HepG2 (cell line): ENCODE data around the gene MYLK. TPM values are rescaled to one million over a fixed set of nuclear protein-coding genes. Genes with fewer than 3 reads are reported as not detected.

Source experiments
- ATAC-seq: fragments of 200-7000 bp; cut with Tn5 transposase; 3 replicates; pipeline ENCODE4 v1.9.1; 2020; ENCODE audit warnings: mild to moderate bottlenecking, moderate library complexity
- BruUV-seq: library from RNA; stranded (reverse); fragments of 400-500 nt; replicated peaks from 2 replicates; lab custom pipeline; 2021; lab: Mats Ljungman, UMichigan
- CTCF ChIA-PET: fragments of 300-600 bp; formaldehyde crosslinking; extraction: SDS; loops from one replicate; lab custom pipeline; 2021; ENCODE audit warnings: low total read pairs, inconsistent platforms, low intra/inter-chr PET ratio; lab: Yijun Ruan, JAX
- POLR2A ChIA-PET: fragments of 350-600 bp; sonication (Branson Sonifier 250); formaldehyde crosslinking; loops from one replicate; lab custom pipeline; 2020; ENCODE audit warnings: antibody characterized with exemption, inconsistent platforms; lab: Yijun Ruan, JAX
- DNase-seq: peaks from one replicate; pipeline ENCODE4 v3.0.0-alpha.2; 2015; ENCODE audit warnings: low spot score
- FAIRE-seq: peaks from 3 replicates; lab custom pipeline; 2011; peaks lifted over from hg19 to GRCh38; lab: Jason Lieb, UNC
- H2AFZ ChIP-seq: one replicate; pipeline ENCODE4 v1.6.1; 2011; ENCODE audit warnings: low read length, inconsistent platforms
- H3K27ac ChIP-seq: fragments of 300-600 bp; 3 replicates; pipeline ENCODE4 v1.8.0; 2011; ENCODE audit warnings: mixed run types, mild to moderate bottlenecking, mixed read lengths, low read length, inconsistent platforms; ENCODE audit not compliant: insufficient read depth; ENCODE audit errors: extremely low read length
- H3K27me3 ChIP-seq, 2 experiments: fragments of 200-600 bp in 1 of 2; 2 replicates in 1 of 2; 3 replicates in 1 of 2; pipeline versions ENCODE4 v1.6.0 to v1.8.0; 2011; ENCODE audit warnings: low read length in 2 of 2, mild to moderate bottlenecking in 2 of 2, moderate library complexity in 2 of 2, inconsistent platforms in 1 of 2; ENCODE audit not compliant: insufficient read depth in 2 of 2, control insufficient read depth in 1 of 2
- H3K36me3 ChIP-seq, 2 experiments: fragments of 200-600 bp in 1 of 2; replicated peaks in 1 of 2; 2 replicates in 1 of 2; 3 replicates in 1 of 2; pipeline versions ENCODE4 v1.5.1 to v1.8.0; 2011; ENCODE audit warnings: low read length in 2 of 2, inconsistent platforms in 1 of 2; ENCODE audit not compliant: insufficient read depth in 2 of 2, control insufficient read depth in 1 of 2
- H3K4me1 ChIP-seq: 2 replicates; pipeline ENCODE4 v1.5.1; 2012; ENCODE audit warnings: low read length, inconsistent platforms; ENCODE audit not compliant: insufficient read depth
- H3K4me2 ChIP-seq: 2 replicates; pipeline ENCODE4 v1.6.0; 2011; ENCODE audit warnings: low read depth, low read length, inconsistent platforms
- H3K4me3 ChIP-seq, 3 experiments: fragments of 200-600 bp in 1 of 3; sonication (generic), shearing (Covaris generic) in 1 of 3; replicated peaks in 1 of 3; 2 replicates each; pipeline ENCODE4 v1.5.1; 2011 to 2016; ENCODE audit warnings: low read length in 3 of 3, inconsistent platforms in 2 of 3, low read depth in 2 of 3, mild to moderate bottlenecking in 2 of 3, control low read depth in 1 of 3, mixed read lengths in 1 of 3; ENCODE audit not compliant: insufficient read depth in 1 of 3
- H3K79me2 ChIP-seq: one replicate; pipeline ENCODE4 v1.6.1; 2011; ENCODE audit warnings: low read length, inconsistent platforms; ENCODE audit not compliant: insufficient read depth
- H3K9ac ChIP-seq: 2 replicates; pipeline ENCODE4 v1.6.0; 2011; ENCODE audit warnings: mild to moderate bottlenecking, low read depth, low read length, inconsistent platforms; ENCODE audit not compliant: insufficient read depth
- H3K9me3 ChIP-seq: 2 replicates; pipeline ENCODE4 v1.5.1; 2012; ENCODE audit warnings: mild to moderate bottlenecking, low read length
- H4K20me1 ChIP-seq: 2 replicates; pipeline ENCODE4 v1.6.0; 2011; ENCODE audit warnings: inconsistent platforms, mild to moderate bottlenecking, low read length, moderate library complexity; ENCODE audit not compliant: insufficient read depth
- CBX2 ChIP-seq, 2 experiments: fragments of 200-600 bp in 1 of 2; sonication (generic); formaldehyde crosslinking in 1 of 2; IDR thresholded peaks; 2 replicates each; pipeline versions ENCODE4 v1.7.0 to v1.8.1; 2018 to 2022; ENCODE audit warnings: low read depth in 2 of 2, low read length in 1 of 2, mild to moderate bottlenecking in 1 of 2, missing genetic modification reagents in 1 of 2
- KLF6 ChIP-seq: IDR thresholded peaks from 2 replicates; pipeline ENCODE4 v1.8.0; 2016; ENCODE audit warnings: missing biosample characterization, missing genetic modification reagents
- NCOA1 ChIP-seq: sonication (generic); formaldehyde crosslinking; IDR thresholded peaks from 2 replicates; pipeline ENCODE4 v1.9.0; 2021; ENCODE audit warnings: missing genetic modification reagents
- PRDM10 ChIP-seq: sonication (generic); formaldehyde crosslinking; IDR thresholded peaks from 2 replicates; pipeline ENCODE4 v1.4.0; 2020; ENCODE audit warnings: low read depth, missing genetic modification reagents
- REST ChIP-seq, 2 experiments: IDR thresholded peaks; 2 replicates each; pipeline ENCODE4 v1.6.1; 2011 to 2012; ENCODE audit warnings: low read length in 2 of 2, borderline replicate concordance in 1 of 2, low read depth in 1 of 2, mild to moderate bottlenecking in 1 of 2, moderate library complexity in 1 of 2
- ZNF367 ChIP-seq: sonication (generic); formaldehyde crosslinking; IDR thresholded peaks from 2 replicates; pipeline ENCODE4 v1.4.0; 2020; ENCODE audit warnings: missing genetic modification reagents, borderline replicate concordance
- ZNF430 ChIP-seq: sonication (generic); formaldehyde crosslinking; IDR thresholded peaks from 2 replicates; pipeline ENCODE4 v1.9.0; 2021; ENCODE audit warnings: mild to moderate bottlenecking, missing genetic modification reagents
- WGBS: methylation state at CpG from one replicate; pipeline ENCODE4 v1.1.6; 2017; ENCODE audit warnings: low lambda C conversion rate; 5-methylcytosine and 5-hydroxymethylcytosine counted together
- in situ Hi-C: cut with HindIII; loops from 2 replicates; pipeline ENCODE4 v1.10.0; 2017; ENCODE audit warnings: low pct_unique_long_range_greater_than_20kb; ENCODE audit not compliant: extremely low pct_ligation_motif_present
- intact Hi-C: fragments of 100-400 bp; cut with micrococcal nuclease; formaldehyde crosslinking; loops from one replicate; pipeline ENCODE4 v1.10.0; 2022; ENCODE audit not compliant: unreplicated experiment
- polyA plus RNA-seq, 8 experiments: library from polyadenylated mRNA; depleted of rRNA in 3 of 8; stranded (reverse) in 7 of 8; unstranded in 1 of 8; fragments of >200 nt; fragmentation: Illumina TruSeq in 4 of 8; extraction: Trizol in 4 of 8; gene quantifications; 2 replicates each; pipeline versions ENCODE4 v1.2.1 to v1.2.3, GENCODE V29; 2011 to 2016; ENCODE audit warnings: low read depth in 4 of 8, missing spikeins in 1 of 8, mixed read lengths in 1 of 8; ENCODE audit not compliant: insufficient read depth in 1 of 8
- total RNA-seq, 5 experiments: library from RNA; depleted of rRNA; stranded (reverse); fragments of >200 nt; fragmentation: Illumina TruSeq; extraction: Trizol; gene quantifications; 2 replicates each; pipeline ENCODE4 v1.2.3, GENCODE V29; 2016; ENCODE audit warnings: low read depth in 1 of 5
- TF ChIP-seq, protein P1 (sequence below), 2 experiments: sonication (generic) in 1 of 2; formaldehyde crosslinking in 1 of 2; IDR thresholded peaks; 2 replicates each; pipeline versions ENCODE4 v1.5.1 to v1.6.1; 2011 to 2020; ENCODE audit warnings: borderline replicate concordance in 1 of 2, low read depth in 1 of 2, low read length in 1 of 2, mild to moderate bottlenecking in 1 of 2, missing genetic modification reagents in 1 of 2, moderate library complexity in 1 of 2
- TF ChIP-seq, protein P2 (sequence below): sonication (generic); formaldehyde crosslinking; IDR thresholded peaks from 2 replicates; pipeline ENCODE4 v1.4.0; 2020; ENCODE audit warnings: mild to moderate bottlenecking, low read depth, missing genetic modification reagents

The MYLK gene
- total and polyA plus RNA-seq, 2 of the 13 experiments (the other 11 are each of a cell fraction or from before 2014, with no cell fraction given) = 10.6 to 34.9 TPM

- TF ChIP-seq, protein P1, sequence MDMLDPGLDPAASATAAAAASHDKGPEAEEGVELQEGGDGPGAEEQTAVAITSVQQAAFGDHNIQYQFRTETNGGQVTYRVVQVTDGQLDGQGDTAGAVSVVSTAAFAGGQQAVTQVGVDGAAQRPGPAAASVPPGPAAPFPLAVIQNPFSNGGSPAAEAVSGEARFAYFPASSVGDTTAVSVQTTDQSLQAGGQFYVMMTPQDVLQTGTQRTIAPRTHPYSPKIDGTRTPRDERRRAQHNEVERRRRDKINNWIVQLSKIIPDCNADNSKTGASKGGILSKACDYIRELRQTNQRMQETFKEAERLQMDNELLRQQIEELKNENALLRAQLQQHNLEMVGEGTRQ (IDR thresholded peaks at IDR 0.05; ENCODE audit: low read depth, low read length) = no peak
- TF ChIP-seq, protein P1 (CRISPR knock-in tag; IDR thresholded peaks at IDR 0.05; ENCODE audit: borderline replicate concordance) = no peak
- TF ChIP-seq NCOA1 (CRISPR knock-in tag) = no peak
- no peak for TF ChIP-seq ZNF367
- no peak for TF ChIP-seq KLF6
- TF ChIP-seq, protein P2, sequence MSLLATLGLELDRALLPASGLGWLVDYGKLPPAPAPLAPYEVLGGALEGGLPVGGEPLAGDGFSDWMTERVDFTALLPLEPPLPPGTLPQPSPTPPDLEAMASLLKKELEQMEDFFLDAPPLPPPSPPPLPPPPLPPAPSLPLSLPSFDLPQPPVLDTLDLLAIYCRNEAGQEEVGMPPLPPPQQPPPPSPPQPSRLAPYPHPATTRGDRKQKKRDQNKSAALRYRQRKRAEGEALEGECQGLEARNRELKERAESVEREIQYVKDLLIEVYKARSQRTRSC (CRISPR knock-in tag) = no peak
- no peak for TF ChIP-seq PRDM10 (CRISPR knock-in tag)
- no peak for TF ChIP-seq REST (IDR thresholded peaks at IDR 0.05; ENCODE audit: borderline replicate concordance in 1 of 2, low read depth in 1 of 2, low read length in 2 of 2)
- no peak for TF ChIP-seq CBX2 (IDR thresholded peaks at IDR 0.05; ENCODE audit: low read depth, low read length)
- TF ChIP-seq CBX2 (CRISPR knock-in tag; IDR thresholded peaks at IDR 0.05; ENCODE audit: low read depth) = no peak
- TF ChIP-seq ZNF430 (CRISPR knock-in tag) = no peak
- TF ChIP-seq, all 625 proteins: peak for 0
- BruUV-seq = no TSS peak
- DNase-seq = no peak
- Histone ChIP-seq H3K27me3 (no peaks in the 10 kb centered on the region), H3K4me1 (no peaks in the 10 kb centered on the region), H4K20me1 (no peaks in the 10 kb centered on the region), H3K36me3 (peaks cover 2 to 21% of the 10 kb centered on the region in 2 experiments; a peak in 2 of 5 replicates), H3K4me3 (no peak overlapping the region), H2AFZ (no peak overlapping the region), H3K4me2 (no peak overlapping the region), H3K79me2 (no peaks in the 10 kb centered on the region), H3K9me3 (peaks cover 14% of the 10 kb centered on the region; the same call in 1 of the 2 replicates), H3K9ac (no peak overlapping the region), H3K27ac (no peak overlapping the region)
- ChIA-PET POLR2A (no interaction called here), CTCF (no interaction called here)
- WGBS = 100% methylated on average over 1 of the region's 3 CpGs
- no peak for FAIRE-seq
- ATAC-seq = no peak
- intact Hi-C loops (no loop called here), in situ Hi-C loops (no loop called here)
Measured at GRCh38 chr3:123919353-123919752, 35.2 kb upstream of the MYLK start.
